Trophoblast cell (in vitro differentiated cells and primary cell): Measurements from ENCODE around the gene FAM167B.
"Not testable (repeated sequence)": the region's sequence is repeated elsewhere in the genome, so short reads cannot be mapped to it uniquely, and the experiment has no call there.

Source experiments
- DNase-seq, 2 donors: peaks; one replicate each; pipeline ENCODE4 v3.0.0-alpha.2; 2016
- H2AFZ ChIP-seq: 2 replicates; pipeline ENCODE4 v1.6.1; 2013; ENCODE audit warnings: low read length, moderate library complexity, mild to moderate bottlenecking; ENCODE audit not compliant: insufficient read depth, poor library complexity
- H2AK5ac ChIP-seq: 2 replicates; pipeline ENCODE4 v1.6.1; 2013; ENCODE audit warnings: mild to moderate bottlenecking, low read length
- H2BK120ac ChIP-seq: 2 replicates; pipeline ENCODE4 v1.6.1; 2013; ENCODE audit warnings: low read length, mild to moderate bottlenecking, moderate library complexity; ENCODE audit not compliant: insufficient read depth, poor library complexity
- H2BK12ac ChIP-seq: 2 replicates; pipeline ENCODE4 v1.6.1; 2013; ENCODE audit warnings: mild to moderate bottlenecking, low read length, moderate library complexity
- H2BK5ac ChIP-seq: 2 replicates; pipeline ENCODE4 v1.6.1; 2013; ENCODE audit warnings: low read length, low read depth, moderate library complexity, mild to moderate bottlenecking; ENCODE audit not compliant: poor library complexity
- H3K14ac ChIP-seq: 2 replicates; pipeline ENCODE4 v1.6.1; 2013; ENCODE audit warnings: mild to moderate bottlenecking, low read length
- H3K18ac ChIP-seq: 2 replicates; pipeline ENCODE4 v1.6.1; 2013; ENCODE audit warnings: mild to moderate bottlenecking, low read length
- H3K23ac ChIP-seq: 2 replicates; pipeline ENCODE4 v1.6.1; 2013; ENCODE audit warnings: low read length
- H3K27ac ChIP-seq: 2 replicates; pipeline ENCODE4 v1.5.1; 2013; ENCODE audit warnings: low read depth, mild to moderate bottlenecking, inconsistent platforms, low read length, moderate library complexity
- H3K27me3 ChIP-seq: 2 replicates; pipeline ENCODE4 v1.6.1; 2013; ENCODE audit warnings: inconsistent platforms, mild to moderate bottlenecking, low read length, moderate library complexity; ENCODE audit not compliant: insufficient read depth
- H3K36me3 ChIP-seq, 2 experiments: 1 replicate in 1 of 2; 2 replicates in 1 of 2; pipeline ENCODE4 v1.6.1; 2013; ENCODE audit warnings: low read length in 2 of 2, mild to moderate bottlenecking in 2 of 2, moderate library complexity in 1 of 2; ENCODE audit not compliant: insufficient read depth in 2 of 2, control insufficient read depth in 1 of 2
- H3K4ac ChIP-seq: 2 replicates; pipeline ENCODE4 v1.6.1; 2013; ENCODE audit warnings: low read depth, mild to moderate bottlenecking, low read length, moderate library complexity
- H3K4me1 ChIP-seq, 2 experiments: 1 replicate in 1 of 2; 2 replicates in 1 of 2; pipeline ENCODE4 v1.6.1; 2013; ENCODE audit warnings: low read length in 2 of 2, mild to moderate bottlenecking in 2 of 2, moderate library complexity in 1 of 2; ENCODE audit not compliant: insufficient read depth in 2 of 2, control insufficient read depth in 1 of 2
- H3K4me2 ChIP-seq: 2 replicates; pipeline ENCODE4 v1.6.1; 2013; ENCODE audit warnings: inconsistent platforms, mild to moderate bottlenecking, low read length, moderate library complexity
- H3K4me3 ChIP-seq: 2 replicates; pipeline ENCODE4 v1.5.1; 2013; ENCODE audit warnings: mild to moderate bottlenecking, low read depth, low read length, inconsistent platforms
- H3K79me1 ChIP-seq: one replicate; pipeline ENCODE4 v1.6.1; 2013; ENCODE audit warnings: low read length
- H3K79me2 ChIP-seq: 2 replicates; pipeline ENCODE4 v1.6.1; 2013; ENCODE audit warnings: low read length, mild to moderate bottlenecking; ENCODE audit not compliant: control insufficient read depth, insufficient read depth, poor library complexity
- H3K9ac ChIP-seq: 2 replicates; pipeline ENCODE4 v1.6.1; 2013; ENCODE audit warnings: mild to moderate bottlenecking, low read length
- H3K9me3 ChIP-seq: 2 replicates; pipeline ENCODE4 v1.6.1; 2013; ENCODE audit warnings: low read depth, mild to moderate bottlenecking, control low read depth, inconsistent platforms, low read length; ENCODE audit not compliant: insufficient read depth
- H4K12ac ChIP-seq: 2 replicates; pipeline ENCODE4 v1.6.1; 2013; ENCODE audit warnings: low read depth, mild to moderate bottlenecking, low read length, moderate library complexity
- H4K8ac ChIP-seq: 2 replicates; pipeline ENCODE4 v1.6.1; 2013; ENCODE audit warnings: low read depth, mild to moderate bottlenecking, low read length, moderate library complexity
- H4K91ac ChIP-seq: one replicate; pipeline ENCODE4 v1.6.1; 2013; ENCODE audit warnings: low read depth, mild to moderate bottlenecking, low read length, moderate library complexity
- WGBS: extraction: QIAGEN DNeasy Blood & Tissue Kit; methylation state at CpG from one replicate; pipeline ENCODE4 v1.1.7; 2013; ENCODE audit warnings: missing lambda C conversion rate; ENCODE audit not compliant: insufficient read length, insufficient coverage; ENCODE audit errors: extremely low coverage; 5-methylcytosine and 5-hydroxymethylcytosine counted together

The FAM167B gene

DNA sequence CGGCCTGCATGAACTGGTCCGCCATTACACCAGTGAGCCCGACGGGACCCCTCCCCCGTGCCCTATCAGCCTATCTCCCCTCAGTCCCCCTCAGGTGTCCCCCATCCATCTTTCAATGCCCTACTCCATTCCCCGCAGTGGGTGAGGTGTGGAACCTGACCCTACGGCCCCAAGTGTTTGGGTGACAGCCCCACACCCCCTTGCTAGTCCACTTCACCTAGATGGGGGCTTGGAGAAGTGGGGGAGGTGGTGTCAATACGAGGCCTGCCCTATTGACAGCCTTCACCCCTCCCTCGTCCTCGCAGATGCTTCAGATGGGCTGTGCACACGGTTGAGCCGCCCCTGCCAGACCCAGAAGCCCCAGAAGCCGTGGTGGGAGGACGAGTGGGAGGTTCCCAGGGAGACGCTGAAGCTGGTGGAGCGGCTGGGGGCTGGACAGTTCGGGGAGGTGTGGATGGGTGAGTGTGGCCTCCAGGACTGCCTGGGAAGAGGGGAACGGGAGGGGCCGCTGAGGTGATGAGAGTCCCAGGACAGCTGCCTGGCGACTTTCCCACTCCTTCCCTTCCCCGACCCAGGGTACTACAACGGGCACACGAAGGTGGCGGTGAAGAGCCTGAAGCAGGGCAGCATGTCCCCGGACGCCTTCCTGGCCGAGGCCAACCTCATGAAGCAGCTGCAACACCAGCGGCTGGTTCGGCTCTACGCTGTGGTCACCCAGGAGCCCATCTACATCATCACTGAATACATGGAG is 29.2 kb downstream of the FAM167B start:
- Histone ChIP-seq H4K12ac (no peak overlapping the region), H3K27me3 (no peaks in the 10 kb centered on the region), H3K14ac (no peak overlapping the region), H2BK12ac (no peak overlapping the region), H3K27ac (no peak overlapping the region), H2BK5ac (no peak overlapping the region), H3K4me2 (no peak overlapping the region), H3K4me1 (peaks cover 0 to 7% of the 10 kb centered on the region in 2 experiments), H2AK5ac (no peak overlapping the region), H3K9me3 (peaks cover 12% of the 10 kb centered on the region), H2AFZ (no peak overlapping the region), H3K23ac (no peak overlapping the region), H3K79me2 (no peaks in the 10 kb centered on the region), H3K4me3 (no peak overlapping the region), H3K36me3 (no peaks in the 10 kb centered on the region), H4K8ac (no peak overlapping the region), H3K18ac (no peak overlapping the region), H3K79me1 (no peaks in the 10 kb centered on the region), H4K91ac (no peak overlapping the region), H2BK120ac (no peak overlapping the region), H3K9ac (no peak overlapping the region), H3K4ac (no peak overlapping the region)
- no CpG with 5 or more reads among the region's 30 CpGs for WGBS
- no peak for DNase-seq

- WGBS = no CpG with 5 or more reads among the region's 8 CpGs
- H3K36me3 ChIP-seq, H3K4me1 ChIP-seq, H2BK12ac ChIP-seq, H3K4me3 ChIP-seq, H4K12ac ChIP-seq, H2AFZ ChIP-seq, H4K8ac ChIP-seq, H3K79me2 ChIP-seq, H3K18ac ChIP-seq, H3K4ac ChIP-seq, H3K27me3 ChIP-seq, H3K79me1 ChIP-seq, H3K4me2 ChIP-seq, H3K9ac ChIP-seq, DNase-seq, H3K27ac ChIP-seq, H2AK5ac ChIP-seq, H3K23ac ChIP-seq, H2BK120ac ChIP-seq, H4K91ac ChIP-seq, H2BK5ac ChIP-seq, H3K14ac ChIP-seq, H3K9me3 ChIP-seq: not testable (repeated sequence)
These were observed 37.8 kb downstream of the FAM167B start for GRCh38 chr1:32284777-32285176.

DNA sequence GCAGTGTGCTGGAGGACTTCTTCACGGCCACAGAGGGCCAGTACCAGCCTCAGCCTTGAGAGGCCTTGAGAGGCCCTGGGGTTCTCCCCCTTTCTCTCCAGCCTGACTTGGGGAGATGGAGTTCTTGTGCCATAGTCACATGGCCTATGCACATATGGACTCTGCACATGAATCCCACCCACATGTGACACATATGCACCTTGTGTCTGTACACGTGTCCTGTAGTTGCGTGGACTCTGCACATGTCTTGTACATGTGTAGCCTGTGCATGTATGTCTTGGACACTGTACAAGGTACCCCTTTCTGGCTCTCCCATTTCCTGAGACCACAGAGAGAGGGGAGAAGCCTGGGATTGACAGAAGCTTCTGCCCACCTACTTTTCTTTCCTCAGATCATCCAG is 38.6 kb downstream of the FAM167B start:
- Histone ChIP-seq H2BK12ac (no peak overlapping the region), H4K12ac (no peak overlapping the region), H3K23ac (no peak overlapping the region), H3K4me2 (no peak overlapping the region), H3K4me1 (no peaks in the 10 kb centered on the region), H3K14ac (no peak overlapping the region), H4K8ac (no peak overlapping the region), H3K9ac (no peak overlapping the region), H3K9me3 (no peaks in the 10 kb centered on the region), H2BK120ac (no peak overlapping the region), H2BK5ac (no peak overlapping the region), H3K18ac (no peak overlapping the region), H3K27me3 (no peaks in the 10 kb centered on the region), H3K4ac (no peak overlapping the region), H3K36me3 (no peaks in the 10 kb centered on the region), H3K79me2 (no peaks in the 10 kb centered on the region), H3K79me1 (no peaks in the 10 kb centered on the region), H2AFZ (no peak overlapping the region), H2AK5ac (no peak overlapping the region), H3K27ac (no peak overlapping the region), H3K4me3 (no peak overlapping the region), H4K91ac (no peak overlapping the region)
- DNase-seq = no peak
- no CpG with 5 or more reads among the region's 3 CpGs for WGBS

- Histone ChIP-seq H3K23ac (no peak overlapping the region), H2AFZ (no peak overlapping the region), H3K9me3 (no peaks in the 10 kb centered on the region), H3K18ac (no peak overlapping the region), H2AK5ac (no peak overlapping the region), H3K79me2 (no peaks in the 10 kb centered on the region), H4K12ac (no peak overlapping the region), H3K9ac (no peak overlapping the region), H3K4me3 (no peak overlapping the region), H2BK5ac (no peak overlapping the region), H4K91ac (no peak overlapping the region), H3K14ac (no peak overlapping the region), H3K27me3 (no peaks in the 10 kb centered on the region), H3K4ac (no peak overlapping the region), H4K8ac (no peak overlapping the region), H3K4me1 (no peaks in the 10 kb centered on the region), H3K36me3 (no peaks in the 10 kb centered on the region), H2BK12ac (no peak overlapping the region), H3K4me2 (no peak overlapping the region), H3K79me1 (peaks cover 2% of the 10 kb centered on the region), H3K27ac (no peak overlapping the region), H2BK120ac (no peak overlapping the region)
- WGBS = no CpG with 5 or more reads among the region's 4 CpGs
- DNase-seq = no peak
These were observed 39.7 kb downstream of the FAM167B start for GRCh38 chr1:32286763-32287162.
